WTC11 (cell line): Measurements from ENCODE around the gene ANXA8.
"Not testable (repeated sequence)": the region's sequence is repeated elsewhere in the genome, so short reads cannot be mapped to it uniquely, and the experiment has no call there.

Source experiments
- CREB1 ChIP-seq: sonication (generic); formaldehyde crosslinking; IDR thresholded peaks from 2 replicates; pipeline ENCODE4 v1.8.0; 2023; ENCODE audit warnings: mild to moderate bottlenecking, missing genetic modification reagents
- E2F4 ChIP-seq: sonication (generic); formaldehyde crosslinking; IDR thresholded peaks from 2 replicates; pipeline ENCODE4 v1.8.1; 2022; ENCODE audit warnings: low read depth, mild to moderate bottlenecking, moderate library complexity, missing genetic modification reagents, borderline replicate concordance
- ESRRA ChIP-seq: sonication (generic); formaldehyde crosslinking; IDR thresholded peaks from 2 replicates; pipeline ENCODE4 v1.8.1; 2022; ENCODE audit warnings: mild to moderate bottlenecking, missing genetic modification reagents, borderline replicate concordance
- HMGXB4 ChIP-seq: sonication (generic); formaldehyde crosslinking; IDR thresholded peaks from 2 replicates; pipeline ENCODE4 v1.8.1; 2023; ENCODE audit warnings: mild to moderate bottlenecking, moderate library complexity, missing genetic modification reagents
- JUN ChIP-seq: sonication (generic); formaldehyde crosslinking; IDR thresholded peaks from 2 replicates; pipeline ENCODE4 v1.8.0; 2023; ENCODE audit warnings: mild to moderate bottlenecking, missing genetic modification reagents
- SP1 ChIP-seq: sonication (generic); formaldehyde crosslinking; conservative IDR thresholded peaks from 2 replicates; pipeline ENCODE4 v1.8.1; 2022; ENCODE audit warnings: missing genetic modification reagents
- TCF7 ChIP-seq: sonication (generic); formaldehyde crosslinking; IDR thresholded peaks from 2 replicates; pipeline ENCODE4 v1.8.0; 2022; ENCODE audit warnings: mild to moderate bottlenecking, low read depth, missing genetic modification reagents, moderate library complexity
- ZNF232 ChIP-seq: sonication (generic); formaldehyde crosslinking; IDR thresholded peaks from 2 replicates; pipeline ENCODE4 v1.8.0; 2022; ENCODE audit warnings: mild to moderate bottlenecking, missing genetic modification reagents
- TF ChIP-seq, protein P1 (sequence below): sonication (generic); formaldehyde crosslinking; IDR thresholded peaks from 2 replicates; pipeline ENCODE4 v1.8.0; 2022; ENCODE audit warnings: mild to moderate bottlenecking, missing genetic modification reagents
- TF ChIP-seq, protein P2 (sequence below): fragments of 200-600 bp; IDR thresholded peaks from 2 replicates; pipeline ENCODE4 v1.8.0; 2022; ENCODE audit warnings: antibody characterized with exemption
- TF ChIP-seq, protein P3 (sequence below): fragments of 250-450 bp; sonication (Bioruptor Pico); IDR thresholded peaks from 2 replicates; pipeline ENCODE4 v2.1.2; 2022; ENCODE audit warnings: mild to moderate bottlenecking, moderate library complexity

GRCh38 chr10:47461261-47461687 lies 22.6 kb downstream of the ANXA8 start:
- not testable (repeated sequence) for TF ChIP-seq CREB1; JUN (CRISPR knock-in tag); TCF7 (CRISPR knock-in tag); SP1 (CRISPR knock-in tag); ZNF232 (CRISPR knock-in tag); E2F4; HMGXB4 (CRISPR knock-in tag); ESRRA (CRISPR knock-in tag)
- TF ChIP-seq, protein P1, sequence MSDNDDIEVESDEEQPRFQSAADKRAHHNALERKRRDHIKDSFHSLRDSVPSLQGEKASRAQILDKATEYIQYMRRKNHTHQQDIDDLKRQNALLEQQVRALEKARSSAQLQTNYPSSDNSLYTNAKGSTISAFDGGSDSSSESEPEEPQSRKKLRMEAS (CRISPR knock-in tag): not testable (repeated sequence)
- TF ChIP-seq, protein P2, sequence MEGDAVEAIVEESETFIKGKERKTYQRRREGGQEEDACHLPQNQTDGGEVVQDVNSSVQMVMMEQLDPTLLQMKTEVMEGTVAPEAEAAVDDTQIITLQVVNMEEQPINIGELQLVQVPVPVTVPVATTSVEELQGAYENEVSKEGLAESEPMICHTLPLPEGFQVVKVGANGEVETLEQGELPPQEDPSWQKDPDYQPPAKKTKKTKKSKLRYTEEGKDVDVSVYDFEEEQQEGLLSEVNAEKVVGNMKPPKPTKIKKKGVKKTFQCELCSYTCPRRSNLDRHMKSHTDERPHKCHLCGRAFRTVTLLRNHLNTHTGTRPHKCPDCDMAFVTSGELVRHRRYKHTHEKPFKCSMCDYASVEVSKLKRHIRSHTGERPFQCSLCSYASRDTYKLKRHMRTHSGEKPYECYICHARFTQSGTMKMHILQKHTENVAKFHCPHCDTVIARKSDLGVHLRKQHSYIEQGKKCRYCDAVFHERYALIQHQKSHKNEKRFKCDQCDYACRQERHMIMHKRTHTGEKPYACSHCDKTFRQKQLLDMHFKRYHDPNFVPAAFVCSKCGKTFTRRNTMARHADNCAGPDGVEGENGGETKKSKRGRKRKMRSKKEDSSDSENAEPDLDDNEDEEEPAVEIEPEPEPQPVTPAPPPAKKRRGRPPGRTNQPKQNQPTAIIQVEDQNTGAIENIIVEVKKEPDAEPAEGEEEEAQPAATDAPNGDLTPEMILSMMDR: not testable (repeated sequence)
- TF ChIP-seq, protein P3, sequence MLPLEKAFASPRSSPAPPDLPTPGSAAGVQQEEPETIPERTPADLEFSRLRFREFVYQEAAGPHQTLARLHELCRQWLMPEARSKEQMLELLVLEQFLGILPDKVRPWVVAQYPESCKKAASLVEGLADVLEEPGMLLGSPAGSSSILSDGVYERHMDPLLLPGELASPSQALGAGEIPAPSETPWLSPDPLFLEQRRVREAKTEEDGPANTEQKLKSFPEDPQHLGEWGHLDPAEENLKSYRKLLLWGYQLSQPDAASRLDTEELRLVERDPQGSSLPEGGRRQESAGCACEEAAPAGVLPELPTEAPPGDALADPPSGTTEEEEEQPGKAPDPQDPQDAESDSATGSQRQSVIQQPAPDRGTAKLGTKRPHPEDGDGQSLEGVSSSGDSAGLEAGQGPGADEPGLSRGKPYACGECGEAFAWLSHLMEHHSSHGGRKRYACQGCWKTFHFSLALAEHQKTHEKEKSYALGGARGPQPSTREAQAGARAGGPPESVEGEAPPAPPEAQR (CRISPR knock-in tag): not testable (repeated sequence)
